ENCODE measurements around the gene RDH12.

RDH12 gene

GRCh38 chr14:67735336-67736147 lies 33.9 kb downstream of the RDH12 start:
- peaks cover 3% of the 10 kb centered on the region for H3K36me3 Mint-ChIP-seq (ENCODE audit: insufficient read depth)
- H3K4me1 Mint-ChIP-seq, result no peaks in the 10 kb centered on the region
- no peak overlapping the region for H3K4me3 Mint-ChIP-seq
- H3K9me3 Mint-ChIP-seq, result no peaks in the 10 kb centered on the region
- H3K27me3 Mint-ChIP-seq, result peaks cover 8% of the 10 kb centered on the region
- no peak overlapping the region for H3K27ac Mint-ChIP-seq (ENCODE audit: low read depth)
- no peak for DNase-seq (ENCODE audit: low spot score in 2 of 2)
- ATAC-seq (replicated peaks; ENCODE audit: extremely low read depth, poor library complexity, severe bottlenecking), result no peak

GRCh38 chr14:67736771-67737170 lies 35.1 kb downstream of the RDH12 start:
- Mint-ChIP-seq H3K9me3 (no peaks in the 10 kb centered on the region), H3K36me3 (ENCODE audit: insufficient read depth) (peaks cover 3% of the 10 kb centered on the region), H3K27ac (ENCODE audit: low read depth) (no peak overlapping the region), H3K27me3 (peaks cover 8% of the 10 kb centered on the region), H3K4me1 (no peaks in the 10 kb centered on the region), H3K4me3 (no peak overlapping the region)
- ATAC-seq (replicated peaks; ENCODE audit: extremely low read depth, poor library complexity, severe bottlenecking) (no peak), DNase-seq (ENCODE audit: low spot score in 2 of 2) (no peak)

- Mint-ChIP-seq H3K4me1 (no peaks in the 10 kb centered on the region), H3K4me3 (no peak overlapping the region), H3K36me3 (ENCODE audit: insufficient read depth) (peaks cover 4% of the 10 kb centered on the region), H3K27me3 (peaks cover 8% of the 10 kb centered on the region), H3K9me3 (no peaks in the 10 kb centered on the region), H3K27ac (ENCODE audit: low read depth) (no peak overlapping the region)
- ATAC-seq (replicated peaks; ENCODE audit: extremely low read depth, poor library complexity, severe bottlenecking) (no peak), DNase-seq (ENCODE audit: low spot score in 2 of 2) (no peak)
Measured at GRCh38 chr14:67738740-67739504, 37.2 kb downstream of the RDH12 start.

- Mint-ChIP-seq H3K4me1 (no peaks in the 10 kb centered on the region), H3K4me3 (no peak overlapping the region), H3K27ac (ENCODE audit: low read depth) (no peak overlapping the region), H3K27me3 (no peaks in the 10 kb centered on the region), H3K9me3 (no peaks in the 10 kb centered on the region), H3K36me3 (ENCODE audit: insufficient read depth) (peaks cover 9% of the 10 kb centered on the region)
- DNase-seq (ENCODE audit: low spot score in 2 of 2) (no peak), ATAC-seq (replicated peaks; ENCODE audit: extremely low read depth, poor library complexity, severe bottlenecking) (no peak)
Measured at GRCh38 chr14:67744046-67744445, 42.4 kb downstream of the RDH12 start.

GRCh38 chr14:67746927-67747326 lies 45.2 kb downstream of the RDH12 start:
- ATAC-seq (replicated peaks; ENCODE audit: extremely low read depth, poor library complexity, severe bottlenecking) (no peak), DNase-seq (ENCODE audit: low spot score in 2 of 2) (no peak)
- Mint-ChIP-seq H3K4me3 (no peak overlapping the region), H3K36me3 (ENCODE audit: insufficient read depth) (peaks cover 30% of the 10 kb centered on the region), H3K4me1 (no peaks in the 10 kb centered on the region), H3K27ac (ENCODE audit: low read depth) (no peak overlapping the region), H3K27me3 (no peaks in the 10 kb centered on the region), H3K9me3 (no peaks in the 10 kb centered on the region)

- no peaks in the 10 kb centered on the region for H3K27me3 Mint-ChIP-seq
- H3K27ac Mint-ChIP-seq (ENCODE audit: low read depth), result no peak overlapping the region
- H3K36me3 Mint-ChIP-seq (ENCODE audit: insufficient read depth), result peaks cover 40% of the 10 kb centered on the region
- ATAC-seq (replicated peaks; ENCODE audit: extremely low read depth, poor library complexity, severe bottlenecking), result no peak
- H3K4me3 Mint-ChIP-seq, result no peak overlapping the region
- H3K9me3 Mint-ChIP-seq, result no peaks in the 10 kb centered on the region
- no peak for DNase-seq (ENCODE audit: low spot score in 2 of 2)
- no peaks in the 10 kb centered on the region for H3K4me1 Mint-ChIP-seq
Measured at GRCh38 chr14:67748312-67748711, 46.6 kb downstream of the RDH12 start.

GRCh38 chr14:67749341-67750084 lies 47.8 kb downstream of the RDH12 start:
- H3K4me1 Mint-ChIP-seq, result no peaks in the 10 kb centered on the region
- no peaks in the 10 kb centered on the region for H3K27me3 Mint-ChIP-seq
- DNase-seq (ENCODE audit: low spot score in 2 of 2), result no peak
- no peak for ATAC-seq (replicated peaks; ENCODE audit: extremely low read depth, poor library complexity, severe bottlenecking)
- no peaks in the 10 kb centered on the region for H3K9me3 Mint-ChIP-seq
- no peak overlapping the region for H3K27ac Mint-ChIP-seq (ENCODE audit: low read depth)
- H3K36me3 Mint-ChIP-seq (ENCODE audit: insufficient read depth), result peaks cover 44% of the 10 kb centered on the region
- H3K4me3 Mint-ChIP-seq, result no peak overlapping the region

GRCh38 chr14:67756496-67756895 lies 54.8 kb downstream of the RDH12 start:
- no peaks in the 10 kb centered on the region for H3K27me3 Mint-ChIP-seq
- ATAC-seq (replicated peaks; ENCODE audit: extremely low read depth, poor library complexity, severe bottlenecking) (no peak), DNase-seq (ENCODE audit: low spot score in 2 of 2) (no peak)
- no peaks in the 10 kb centered on the region for H3K4me1 Mint-ChIP-seq
- H3K4me3 Mint-ChIP-seq, result no peak overlapping the region
- no peak overlapping the region for H3K27ac Mint-ChIP-seq (ENCODE audit: low read depth)
- H3K36me3 Mint-ChIP-seq (ENCODE audit: insufficient read depth), result peaks cover 40% of the 10 kb centered on the region
- H3K9me3 Mint-ChIP-seq, result no peaks in the 10 kb centered on the region

- DNase-seq (ENCODE audit: low spot score in 2 of 2) (no peak), ATAC-seq (replicated peaks; ENCODE audit: extremely low read depth, poor library complexity, severe bottlenecking) (no peak)
- H3K9me3 Mint-ChIP-seq, result no peaks in the 10 kb centered on the region
- H3K36me3 Mint-ChIP-seq (ENCODE audit: insufficient read depth), result peaks cover 37% of the 10 kb centered on the region
- no peak overlapping the region for H3K4me3 Mint-ChIP-seq
- H3K4me1 Mint-ChIP-seq, result no peaks in the 10 kb centered on the region
- H3K27ac Mint-ChIP-seq (ENCODE audit: low read depth), result peak overlapping the region; percentile 17
- H3K27me3 Mint-ChIP-seq, result no peaks in the 10 kb centered on the region
Measured at GRCh38 chr14:67757175-67757574, 55.5 kb downstream of the RDH12 start.

- no peaks in the 10 kb centered on the region for H3K9me3 Mint-ChIP-seq
- H3K4me3 Mint-ChIP-seq, result no peak overlapping the region
- DNase-seq (ENCODE audit: low spot score in 2 of 2) (no peak), ATAC-seq (replicated peaks; ENCODE audit: extremely low read depth, poor library complexity, severe bottlenecking) (no peak)
- no peaks in the 10 kb centered on the region for H3K27me3 Mint-ChIP-seq
- H3K4me1 Mint-ChIP-seq, result no peaks in the 10 kb centered on the region
- no peak overlapping the region for H3K27ac Mint-ChIP-seq (ENCODE audit: low read depth)
- peaks cover 33% of the 10 kb centered on the region for H3K36me3 Mint-ChIP-seq (ENCODE audit: insufficient read depth)
Measured at GRCh38 chr14:67759916-67760315, 58.2 kb downstream of the RDH12 start.

GRCh38 chr14:67762051-67762450 lies 60.4 kb downstream of the RDH12 start:
- H3K27ac Mint-ChIP-seq (ENCODE audit: low read depth), result no peak overlapping the region
- no peak for DNase-seq (ENCODE audit: low spot score in 2 of 2)
- no peak overlapping the region for H3K4me3 Mint-ChIP-seq
- no peaks in the 10 kb centered on the region for H3K9me3 Mint-ChIP-seq
- H3K36me3 Mint-ChIP-seq (ENCODE audit: insufficient read depth), result peaks cover 39% of the 10 kb centered on the region
- H3K4me1 Mint-ChIP-seq, result no peaks in the 10 kb centered on the region
- no peak for ATAC-seq (replicated peaks; ENCODE audit: extremely low read depth, poor library complexity, severe bottlenecking)
- no peaks in the 10 kb centered on the region for H3K27me3 Mint-ChIP-seq

GRCh38 chr14:67763158-67763822 lies 61.6 kb downstream of the RDH12 start:
- Mint-ChIP-seq H3K27ac (ENCODE audit: low read depth) (no peak overlapping the region), H3K9me3 (no peaks in the 10 kb centered on the region), H3K27me3 (no peaks in the 10 kb centered on the region), H3K36me3 (ENCODE audit: insufficient read depth) (peaks cover 45% of the 10 kb centered on the region), H3K4me1 (no peaks in the 10 kb centered on the region), H3K4me3 (no peak overlapping the region)
- no peak for DNase-seq (ENCODE audit: low spot score in 2 of 2)
- no peak for ATAC-seq (replicated peaks; ENCODE audit: extremely low read depth, poor library complexity, severe bottlenecking)

Data from central memory CD8-positive, alpha-beta T cell (primary cell).